GOT3 (cell line): Measurements from ENCODE around the gene RERE.

Experiments
- DNase-seq: peaks from one replicate; lab custom pipeline; 2025; ENCODE audit warnings: mixed read lengths; lab: John Stamatoyannopoulos, UW

The RERE gene

GRCh38 chr1:8362701-8363101, 454.7 kb downstream of the RERE start:
- no peak for DNase-seq

DNA sequence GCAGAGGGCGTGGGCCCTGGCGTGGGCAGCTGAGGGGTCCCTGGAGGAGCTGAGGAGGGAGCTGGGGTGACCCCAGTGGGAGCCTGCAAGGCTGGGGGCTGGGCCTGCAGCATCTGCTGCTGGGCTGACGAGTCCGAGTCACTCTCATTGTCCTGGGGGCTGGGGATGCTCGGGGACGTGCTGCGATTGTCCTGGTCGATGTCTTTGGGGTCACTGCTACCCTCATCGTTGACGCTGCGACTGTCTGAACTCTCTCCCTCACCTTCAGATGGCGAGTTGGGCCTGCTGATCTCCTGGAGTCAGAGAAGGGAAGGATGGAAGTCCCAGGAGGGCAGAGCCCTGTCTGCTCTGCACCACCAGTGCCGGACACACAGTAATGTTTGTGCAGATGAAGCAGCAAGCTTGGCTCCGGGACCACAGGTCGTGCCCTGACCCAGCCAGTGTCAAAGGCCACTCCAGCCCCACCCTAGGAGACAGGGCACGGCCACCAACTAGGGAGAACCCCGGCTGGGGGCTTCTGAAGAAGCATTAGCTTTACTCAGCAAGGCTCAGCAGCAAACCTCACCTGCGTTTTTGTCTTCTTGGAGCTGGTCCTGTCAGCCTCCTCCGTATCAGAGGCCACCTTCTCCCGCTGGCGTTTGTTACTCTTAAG, 456.1 kb downstream of the RERE start:
- no peak for DNase-seq

DNA sequence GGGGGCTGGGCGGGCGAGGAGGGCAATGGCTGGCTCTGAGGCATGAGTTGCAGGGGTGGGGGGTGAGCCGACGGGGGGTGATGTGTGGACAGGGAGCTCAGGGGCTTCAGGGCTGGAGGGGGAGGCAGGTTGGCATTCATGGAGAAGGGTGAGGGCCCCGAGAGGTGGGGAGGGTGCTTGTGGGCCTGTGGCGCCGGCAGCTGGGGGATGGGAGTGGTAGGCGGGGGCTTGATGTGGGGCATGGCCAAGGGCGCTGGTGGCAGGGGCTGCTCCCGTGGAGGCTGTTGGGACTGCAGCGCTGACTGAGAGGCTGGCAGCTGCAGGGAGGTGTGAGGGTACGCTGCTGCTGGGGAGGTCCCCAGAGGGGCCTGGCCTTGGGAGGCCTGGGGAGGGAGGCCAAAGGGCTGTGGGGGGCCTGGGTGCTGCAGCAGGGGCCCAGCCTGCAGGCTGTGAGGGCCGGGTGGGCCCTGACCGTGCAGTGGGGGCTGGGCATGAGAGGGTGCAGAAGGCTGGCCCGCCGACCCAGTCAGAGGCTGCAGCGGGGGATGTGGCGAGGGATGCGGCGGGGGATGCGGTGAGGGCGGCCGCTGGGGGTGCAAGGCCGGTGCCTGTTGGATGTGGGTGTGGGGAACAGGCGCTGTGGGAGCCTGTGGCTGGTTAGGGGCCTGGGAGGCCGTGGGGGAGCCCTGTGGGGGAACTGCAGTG, 456.8 kb downstream of the RERE start:
- DNase-seq: no peak

DNA sequence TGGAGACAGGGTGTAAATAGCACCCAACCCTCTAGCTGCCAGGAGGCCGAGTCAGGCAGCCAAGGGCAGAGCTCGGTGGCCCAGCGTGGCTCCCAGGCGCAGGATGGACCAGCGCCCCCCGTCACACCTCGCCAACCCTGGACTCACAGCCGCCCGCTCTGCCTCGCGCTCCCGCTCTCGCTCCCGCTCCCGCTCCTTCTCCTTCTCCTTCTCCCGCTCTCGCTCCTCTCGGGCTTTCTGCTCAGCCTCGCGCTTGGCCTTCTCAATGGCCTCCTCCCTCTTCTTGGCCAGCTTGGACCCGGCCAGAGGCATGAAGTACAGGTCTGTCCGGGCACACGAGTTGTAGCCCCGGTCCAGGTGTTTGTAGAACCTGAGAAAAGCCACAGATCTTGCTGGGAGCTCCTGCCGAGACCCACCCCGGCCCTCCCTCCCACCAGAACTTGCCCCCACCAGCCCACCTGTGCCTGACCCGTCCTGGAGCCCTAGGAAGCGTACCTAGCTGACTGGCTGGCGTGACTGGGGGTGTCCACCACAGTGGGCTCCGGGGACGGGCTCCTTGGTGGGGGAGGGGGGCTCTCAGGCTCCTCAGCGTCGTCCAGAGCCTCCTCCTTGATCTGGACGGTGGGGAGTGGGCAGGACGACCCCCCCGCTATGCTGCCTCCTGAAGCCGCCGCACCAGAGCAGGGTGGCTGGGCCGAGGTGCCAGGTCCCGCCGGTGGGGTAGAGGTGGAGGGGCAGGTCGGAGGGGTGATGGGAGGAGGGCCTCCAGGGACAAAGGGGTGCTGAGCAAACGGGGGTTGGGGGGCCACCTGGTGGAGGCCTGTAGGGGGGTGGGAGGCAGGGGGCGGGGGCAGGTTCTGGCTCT, 457.6 kb downstream of the RERE start:
- DNase-seq: no peak

DNA sequence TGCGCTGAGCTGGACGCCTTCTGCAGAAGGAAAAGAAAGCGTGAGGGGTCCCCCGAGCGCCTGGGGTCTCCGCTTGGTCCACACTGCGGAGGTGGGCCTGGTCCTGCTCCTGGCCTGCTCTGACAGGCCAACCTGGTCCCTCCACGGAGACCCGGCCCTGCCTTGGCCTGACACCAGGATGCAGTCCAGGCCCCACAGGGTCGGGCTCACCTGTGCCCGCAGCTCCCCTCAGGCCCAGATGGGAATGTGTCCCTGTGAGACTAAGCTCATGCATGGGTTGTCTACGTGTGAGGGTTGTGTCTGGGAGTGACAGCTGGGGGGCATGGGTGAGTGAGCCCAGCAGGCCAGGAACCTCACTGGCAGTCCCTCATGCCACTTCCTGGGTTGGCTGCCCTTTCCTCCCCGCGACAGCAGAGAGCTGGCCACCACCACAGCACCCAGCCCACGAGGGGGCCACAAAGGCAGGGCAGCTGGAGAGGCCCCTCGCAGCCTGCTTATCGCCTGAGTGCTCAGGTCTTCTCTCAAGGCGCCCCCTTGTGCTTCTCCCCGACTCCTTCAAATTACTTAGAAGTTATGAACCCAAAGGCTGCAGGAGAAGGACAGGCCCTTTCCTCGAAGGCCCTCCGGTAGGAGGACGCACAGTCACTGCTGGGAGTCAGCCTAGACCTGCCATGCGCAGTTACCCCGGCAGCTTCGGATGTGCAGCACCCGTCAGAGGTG, 458.4 kb downstream of the RERE start:
- no peak for DNase-seq

GRCh38 chr1:8358241-8358896, 459.1 kb downstream of the RERE start:
- DNase-seq: no peak

DNA sequence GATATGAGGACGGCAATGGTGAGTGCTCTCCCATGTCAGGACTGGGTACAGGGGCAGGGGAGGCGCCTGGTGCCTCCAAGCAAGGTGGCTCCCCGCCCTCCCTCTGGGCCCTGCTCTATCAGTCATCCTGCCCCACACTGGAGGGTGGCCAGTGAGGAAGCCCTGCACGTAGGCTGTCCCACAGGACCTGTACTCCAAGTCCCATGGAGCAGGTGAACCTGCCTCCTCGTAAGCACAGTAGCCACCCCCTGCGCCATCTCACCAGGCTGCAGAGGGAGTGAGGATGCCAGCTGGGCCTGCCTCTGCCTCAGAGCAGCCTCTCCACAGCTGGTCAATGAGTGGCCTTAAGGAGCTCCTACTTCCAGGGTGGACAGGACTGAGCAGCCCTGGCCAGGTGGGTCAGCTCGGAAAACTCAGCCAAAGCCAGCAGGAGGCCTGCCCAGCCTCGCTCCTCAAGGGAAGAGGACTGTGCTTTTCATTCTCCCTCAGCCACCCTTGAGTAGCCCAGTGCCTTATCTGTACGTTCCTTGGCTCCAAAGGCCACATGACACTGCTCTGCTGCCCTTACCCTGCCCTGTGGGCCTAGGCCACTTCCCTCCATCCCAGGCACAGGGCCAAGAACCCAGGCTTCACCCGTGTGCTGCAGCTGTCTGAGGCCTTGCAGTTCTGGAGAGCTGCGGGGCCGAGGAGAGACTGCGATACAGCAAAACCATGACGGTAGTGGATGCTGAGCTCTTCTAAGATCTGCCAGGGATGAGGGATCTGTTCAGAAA, 459.9 kb downstream of the RERE start:
- DNase-seq: no peak

DNA sequence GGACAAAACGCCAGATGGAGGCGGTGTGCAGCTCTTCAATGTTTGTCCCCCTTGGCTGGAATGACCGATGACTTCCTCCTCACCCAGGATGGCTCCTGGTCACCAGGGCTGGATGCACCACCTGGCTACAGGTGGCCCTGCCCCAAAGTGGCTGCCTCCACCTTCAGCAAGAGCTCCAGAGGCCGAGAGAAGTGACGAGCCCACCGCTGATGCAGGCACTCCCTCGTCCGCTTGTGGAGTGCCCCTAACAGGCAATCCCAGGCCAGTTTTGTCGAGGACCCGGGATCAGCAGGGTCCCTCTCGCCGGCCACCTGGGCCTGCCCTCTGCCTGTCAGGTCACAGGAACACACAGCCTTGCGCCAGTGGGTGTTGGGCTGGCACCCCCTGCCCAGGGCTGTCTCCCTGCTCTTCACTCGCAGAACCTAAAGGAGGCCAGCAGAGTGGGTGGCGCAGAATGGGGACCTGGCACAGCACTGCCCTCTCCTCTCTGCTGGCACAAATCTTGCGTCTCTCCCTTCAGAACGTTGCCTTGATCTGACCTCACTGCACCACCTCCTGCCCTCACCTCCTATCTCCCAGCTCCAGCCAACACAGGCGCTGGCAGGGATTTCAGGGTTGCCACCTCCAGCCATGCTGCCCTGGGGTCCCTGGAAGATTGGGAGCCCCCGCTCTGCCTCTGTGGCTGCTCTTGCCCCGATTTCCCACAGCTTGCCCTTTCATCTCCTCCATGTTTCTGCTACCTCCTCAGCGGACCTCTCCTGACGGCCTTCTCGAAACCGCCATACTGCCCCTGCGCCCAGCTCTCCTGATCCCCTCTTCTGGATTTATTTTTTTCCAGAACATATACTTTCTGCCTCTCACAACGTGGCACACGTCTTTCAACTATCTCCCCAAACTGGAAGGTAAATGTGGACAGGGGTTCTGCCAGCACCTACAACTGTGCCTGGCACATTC, 460.9 kb downstream of the RERE start:
- no peak for DNase-seq

DNA sequence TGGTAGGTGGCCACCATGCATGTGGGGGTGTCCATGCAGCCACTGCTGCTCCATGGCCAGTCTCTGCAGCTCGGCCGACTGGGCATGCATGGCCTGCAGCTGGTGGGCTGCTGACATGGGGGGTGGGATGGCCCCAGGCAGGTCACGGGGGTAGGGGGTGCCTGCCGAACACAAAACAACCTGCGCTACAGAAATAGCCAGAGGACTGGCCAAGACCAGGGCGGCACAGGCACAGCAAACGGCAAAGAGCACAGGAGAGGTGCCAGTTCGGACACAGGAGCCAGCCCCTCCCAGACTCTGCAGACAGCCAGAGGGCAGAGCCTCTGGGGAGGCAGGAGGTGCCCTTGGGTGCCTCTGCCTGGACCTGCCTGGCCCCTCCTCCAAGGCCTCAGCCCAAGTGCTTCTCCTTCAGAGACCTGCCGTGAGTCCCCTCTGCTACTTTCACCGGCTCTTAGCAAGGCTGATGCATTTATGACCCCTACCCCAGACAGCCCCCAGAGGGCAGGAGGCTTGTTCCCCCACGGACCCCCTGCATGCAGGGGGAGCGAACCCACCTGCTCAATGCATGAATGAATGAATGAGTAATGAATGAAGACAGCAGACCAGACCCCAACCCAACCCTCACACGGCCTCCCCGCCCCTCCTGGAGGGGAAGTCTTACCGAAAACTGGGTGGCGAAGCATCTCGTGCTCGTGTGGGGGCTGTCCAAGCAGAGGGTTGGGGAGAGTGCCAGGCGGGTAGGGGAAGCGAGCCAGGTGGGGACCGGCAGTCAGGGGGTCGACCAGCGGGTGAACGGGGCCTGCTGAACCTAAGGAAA, 461.8 kb downstream of the RERE start:
- DNase-seq: no peak

DNA sequence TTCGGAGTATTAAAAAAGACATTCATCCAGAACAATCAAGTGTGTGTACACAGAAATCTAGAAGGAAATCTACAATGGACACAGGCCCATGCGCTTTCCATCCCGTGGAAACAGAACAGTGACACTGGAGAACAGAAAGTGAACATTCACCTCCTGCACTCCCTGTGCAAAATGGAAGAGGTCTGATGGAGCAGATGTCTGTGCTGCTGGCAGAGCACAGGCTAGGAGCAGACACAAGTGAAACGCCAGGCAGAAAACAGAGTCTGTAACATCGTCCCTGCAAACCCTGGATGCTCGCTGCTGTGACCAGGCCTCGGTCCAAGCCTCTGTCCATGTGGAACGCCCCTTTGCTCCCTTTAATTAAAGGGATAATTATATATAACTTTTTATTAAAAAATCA, 463.4 kb downstream of the RERE start:
- DNase-seq: no peak

DNA sequence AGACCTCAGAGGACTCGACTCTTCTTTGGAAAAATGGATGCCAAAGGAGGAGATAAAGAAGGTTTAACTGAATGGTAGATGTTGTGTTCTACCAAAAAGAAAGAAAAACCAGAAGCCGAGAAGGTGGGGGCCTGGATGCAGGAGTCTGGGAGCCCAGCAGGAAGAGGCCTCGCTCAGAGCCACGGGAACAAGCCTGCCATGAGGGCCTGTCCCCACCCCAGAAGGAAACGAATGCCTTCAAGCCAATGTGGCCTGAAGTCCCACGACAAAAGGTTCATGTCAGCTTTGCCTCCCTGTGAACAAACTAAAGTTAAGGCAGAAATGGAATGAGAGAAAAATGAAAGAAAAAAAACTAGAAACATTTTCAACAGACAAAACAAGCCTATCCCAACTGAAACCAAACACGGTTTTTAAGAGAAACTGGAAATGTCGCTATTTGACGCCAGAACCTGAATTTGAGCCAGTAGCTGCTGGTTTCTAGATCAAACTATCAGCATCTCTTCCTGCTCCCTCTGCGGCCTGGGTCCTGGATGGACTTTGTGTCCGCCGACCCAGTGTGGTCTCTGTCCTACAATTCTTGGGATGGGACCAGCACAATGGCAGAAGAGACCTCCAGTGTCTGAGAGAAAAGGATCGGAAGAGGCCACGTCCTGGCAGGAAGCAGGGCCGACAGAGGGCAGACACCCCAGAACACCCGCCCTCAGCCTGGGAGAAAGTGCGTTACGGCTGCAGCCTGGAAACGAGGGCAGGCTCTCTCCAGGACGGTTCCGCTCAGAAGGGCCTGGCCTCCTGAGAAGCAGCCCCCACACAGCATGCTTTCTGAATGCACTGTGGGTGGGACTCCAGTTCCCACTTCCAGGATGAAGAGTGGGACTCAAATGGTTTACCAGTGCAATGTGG, 464.3 kb downstream of the RERE start:
- no peak for DNase-seq

DNA sequence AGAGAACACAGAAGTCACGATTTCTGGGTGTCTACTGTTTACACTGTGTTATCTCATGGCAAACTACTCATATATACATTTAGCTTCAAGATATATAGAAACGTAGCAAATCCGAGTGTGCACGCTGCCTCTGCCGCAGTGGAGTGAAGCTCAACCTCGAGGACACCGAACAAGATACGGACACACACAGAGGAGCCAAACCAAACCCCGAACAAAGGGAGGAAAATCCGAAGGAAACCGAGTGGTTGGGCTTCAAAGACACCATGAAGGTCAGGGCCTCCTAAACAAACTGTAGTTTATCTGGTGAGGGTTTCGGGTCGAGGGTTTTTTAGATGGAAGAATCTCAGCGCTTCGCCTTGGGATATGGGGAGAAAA, 465.0 kb downstream of the RERE start:
- DNase-seq: no peak

GRCh38 chr1:8351693-8352470, 465.6 kb downstream of the RERE start:
- no peak for DNase-seq

GRCh38 chr1:8350914-8351684, 466.3 kb downstream of the RERE start:
- DNase-seq: no peak

DNA sequence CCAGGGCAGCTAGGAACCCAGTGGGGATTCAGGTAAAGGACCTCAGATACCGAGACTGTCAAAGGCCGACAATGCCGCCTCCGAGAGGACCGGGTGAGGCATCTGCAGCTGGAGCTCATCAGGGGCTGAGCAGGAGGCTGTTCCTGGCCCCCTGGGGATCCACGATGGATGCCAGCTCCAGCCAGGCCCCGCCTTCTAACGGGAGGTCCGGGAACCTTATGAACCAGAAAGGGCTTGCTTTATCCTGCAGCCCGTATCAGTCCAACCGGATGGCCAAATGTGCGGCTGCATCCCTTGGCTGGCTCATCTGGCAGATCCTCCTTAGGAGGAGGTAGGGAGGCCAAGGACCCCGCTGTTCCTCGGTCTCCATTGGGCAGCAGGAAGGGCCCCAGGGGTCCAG, 467.5 kb downstream of the RERE start:
- no peak for DNase-seq

- no peak for DNase-seq
Measured at GRCh38 chr1:8349473-8349865, 468.0 kb downstream of the RERE start.
